Islet precursor cell (in vitro differentiated cells): ENCODE results near the gene OPN1MW.
A peak's percentile ranks its signal among the peaks of the same experiment; 100 is the strongest.
"Not testable (repeated sequence)": the region's sequence is repeated elsewhere in the genome, so short reads cannot be mapped to it uniquely, and the experiment has no call there.

Source experiments
- DNase-seq: peaks from one replicate; pipeline ENCODE4 v3.0.0-alpha.2; 2018

OPN1MW gene

GRCh38 chrX:154182296-154182695 lies at the start of gene OPN1MW:
OPN1MW (plus strand) TSS chrX:154182596; CDS start chrX:154182678, 82 bp downstream.
- not testable (repeated sequence) for DNase-seq

GRCh38 chrX:154135458-154136229 lies 46.8 kb upstream of the OPN1MW start:
- DNase-seq = no peak

- peak; percentile 81 for DNase-seq
These were observed 45.7 kb upstream of the OPN1MW start for GRCh38 chrX:154136627-154137161.

- DNase-seq = no peak
These were observed 43.5 kb upstream of the OPN1MW start for GRCh38 chrX:154138857-154139256.

GRCh38 chrX:154140206-154140605 lies 42.2 kb upstream of the OPN1MW start:
- no peak for DNase-seq

- no peak for DNase-seq
These were observed 41.7 kb upstream of the OPN1MW start for GRCh38 chrX:154140742-154141141.

- no peak for DNase-seq
These were observed 40.0 kb upstream of the OPN1MW start for GRCh38 chrX:154142386-154142785.

GRCh38 chrX:154142950-154143745 lies 39.2 kb upstream of the OPN1MW start:
- no peak for DNase-seq

GRCh38 chrX:154144010-154144409 lies 38.4 kb upstream of the OPN1MW start, which contains the start of gene OPN1LW:
OPN1LW (plus strand) TSS chrX:154144243; CDS start chrX:154144284, 41 bp downstream.
- not testable (repeated sequence) for DNase-seq

- not testable (repeated sequence) for DNase-seq
These were observed 31.4 kb upstream of the OPN1MW start for GRCh38 chrX:154151030-154151429.

GRCh38 chrX:154156221-154156620 lies 26.2 kb upstream of the OPN1MW start:
- DNase-seq = not testable (repeated sequence)

GRCh38 chrX:154157207-154157606 lies 25.2 kb upstream of the OPN1MW start:
- not testable (repeated sequence) for DNase-seq

GRCh38 chrX:154159345-154159744 lies 23.1 kb upstream of the OPN1MW start:
- not testable (repeated sequence) for DNase-seq

GRCh38 chrX:154164902-154165301 lies 17.5 kb upstream of the OPN1MW start:
- not testable (repeated sequence) for DNase-seq

GRCh38 chrX:154168384-154168783 lies 14.0 kb upstream of the OPN1MW start:
- DNase-seq = not testable (repeated sequence)

- not testable (repeated sequence) for DNase-seq
These were observed 9.9 kb upstream of the OPN1MW start for GRCh38 chrX:154172535-154172943.

- not testable (repeated sequence) for DNase-seq
These were observed 8.0 kb upstream of the OPN1MW start for GRCh38 chrX:154174356-154174755.

- not testable (repeated sequence) for DNase-seq
These were observed 1.4 kb downstream of the OPN1MW start for GRCh38 chrX:154183794-154184193.

GRCh38 chrX:154192846-154193245 lies 10.4 kb downstream of the OPN1MW start:
- DNase-seq = not testable (repeated sequence)

GRCh38 chrX:154194316-154194715 lies 11.9 kb downstream of the OPN1MW start:
- not testable (repeated sequence) for DNase-seq

GRCh38 chrX:154196466-154196865 lies 14.1 kb downstream of the OPN1MW start:
- DNase-seq = not testable (repeated sequence)

GRCh38 chrX:154209670-154210418 lies 27.4 kb downstream of the OPN1MW start:
- not testable (repeated sequence) for DNase-seq

- DNase-seq = not testable (repeated sequence)
These were observed 28.7 kb downstream of the OPN1MW start for GRCh38 chrX:154211057-154211456.
